GM21529 (cell line): ENCODE results near the gene CNTROB.
A peak's percentile ranks its signal among the peaks of the same experiment; 100 is the strongest.

Source experiments
- ATAC-seq: cut with Tn5 transposase; IDR thresholded peaks from one replicate; pipeline ENCODE4 v1.9.1; 2021; ENCODE audit not compliant: unreplicated experiment

The CNTROB gene

DNA sequence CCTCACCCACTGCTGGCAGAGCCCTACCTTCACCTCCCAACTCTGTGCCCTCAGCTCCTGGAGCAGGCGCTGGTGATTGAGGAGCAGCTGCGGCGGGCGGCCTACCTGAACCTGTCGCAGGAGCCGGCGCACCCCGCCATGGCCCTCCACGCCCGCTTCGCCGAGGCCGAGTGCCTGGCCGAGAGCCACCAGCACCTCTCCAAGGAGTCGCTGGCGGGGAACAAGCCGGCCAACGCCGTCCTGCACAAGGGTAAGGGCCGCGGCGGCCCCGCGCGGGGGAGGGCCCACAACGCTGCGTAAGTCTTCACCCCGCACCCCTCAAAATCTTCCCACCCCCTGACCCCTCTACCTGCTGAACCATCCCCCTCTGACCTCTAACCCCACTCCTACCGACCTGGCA lies 22.9 kb upstream of the CNTROB start:
- no peak for ATAC-seq

- ATAC-seq, result no peak
Measured at GRCh38 chr17:7910281-7910680, 21.7 kb upstream of the CNTROB start.

DNA sequence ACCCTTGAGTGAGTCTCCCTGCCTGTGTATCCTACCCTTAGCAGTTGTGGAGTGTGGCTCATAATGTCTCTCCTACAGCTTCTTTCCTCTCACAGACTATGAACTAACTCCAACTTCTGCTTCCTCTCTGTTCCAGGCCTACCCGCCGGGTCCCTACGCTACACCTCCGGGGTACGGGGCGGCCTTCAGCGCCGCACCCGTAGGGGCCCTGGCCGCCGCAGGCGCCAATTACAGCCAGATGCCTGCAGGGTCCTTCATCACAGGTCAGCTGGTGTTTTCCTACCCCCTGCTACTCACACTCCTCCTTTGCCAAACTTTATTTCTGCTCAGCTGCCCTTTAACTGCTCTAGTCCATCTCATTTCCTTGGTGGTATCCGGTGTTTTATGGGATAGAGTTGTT lies 21.3 kb upstream of the CNTROB start:
- ATAC-seq, result no peak

- no peak for ATAC-seq
Measured at GRCh38 chr17:7911116-7911515, 20.9 kb upstream of the CNTROB start.

DNA sequence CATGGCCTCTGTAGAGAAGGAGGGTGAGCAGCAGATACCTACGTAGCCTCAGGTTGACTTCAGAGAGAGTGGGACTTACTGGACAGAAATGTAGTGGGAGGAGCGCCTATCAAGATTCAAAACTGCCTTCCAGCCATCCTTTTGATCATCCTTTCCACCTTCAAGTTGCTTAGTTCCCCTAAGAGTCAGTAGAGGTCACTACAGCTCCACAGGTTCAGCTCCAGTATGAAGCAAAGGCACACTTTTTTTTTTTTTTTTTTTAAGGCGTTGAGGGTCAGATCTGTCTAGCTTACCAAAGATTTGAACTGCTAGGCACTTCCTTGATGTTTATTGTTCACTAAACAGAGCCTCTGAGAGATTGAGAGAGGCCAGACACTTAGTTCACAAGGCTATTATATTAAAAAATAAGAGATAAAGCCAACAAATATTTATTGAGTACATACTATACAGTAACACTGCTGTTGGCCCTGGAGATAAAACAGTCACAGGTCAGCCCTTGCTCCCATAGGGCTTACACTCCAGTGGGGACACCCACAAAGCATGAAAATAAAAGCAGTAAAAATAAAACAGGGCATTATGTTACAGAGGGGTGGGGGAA lies 19.0 kb upstream of the CNTROB start:
- ATAC-seq, result no peak

- ATAC-seq, result peak; percentile 41
Measured at GRCh38 chr17:7915179-7915610, 16.8 kb upstream of the CNTROB start.

GRCh38 chr17:7915611-7916384 lies 16.2 kb upstream of the CNTROB start, which contains the start of gene RNF227:
TSS of gene RNF227 (minus strand) at chr17:7916289. CDS start at chr17:7916195, 94 bp downstream.
- peak; percentile 68 for ATAC-seq

DNA sequence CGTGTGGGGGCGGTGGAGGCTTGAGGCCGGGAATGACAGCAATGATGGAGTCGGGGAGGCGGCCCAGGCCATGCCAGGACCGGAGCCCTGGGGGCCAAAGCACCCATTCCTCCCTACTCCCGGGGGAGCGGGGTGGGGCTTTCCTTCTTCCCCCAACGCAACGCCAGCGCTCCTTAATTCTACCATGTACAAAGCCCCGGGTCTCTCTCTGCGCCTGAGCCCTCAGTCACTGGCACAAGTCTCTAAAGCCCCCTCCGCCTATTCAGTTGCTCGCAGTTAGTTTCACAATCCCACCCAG lies 15.7 kb upstream of the CNTROB start:
- ATAC-seq, result no peak

DNA sequence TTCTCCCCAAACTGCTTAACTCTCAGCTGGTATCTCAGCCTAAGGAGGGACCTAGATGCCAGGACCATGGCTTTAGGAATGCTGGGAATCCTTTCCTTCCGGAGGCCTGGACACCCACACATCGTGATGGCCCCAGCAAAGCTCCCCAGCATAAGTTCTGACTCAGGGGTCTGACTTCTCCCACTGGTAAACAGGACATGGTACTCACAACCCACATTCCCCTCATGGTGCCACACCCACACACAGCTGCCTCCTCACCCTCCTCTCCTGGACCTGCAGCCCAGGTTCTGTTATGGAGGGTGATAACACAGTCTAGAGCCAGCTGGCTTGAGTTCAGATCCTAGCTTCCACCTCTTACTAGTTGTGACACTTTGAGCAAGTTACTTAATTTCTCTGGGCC lies 15.2 kb upstream of the CNTROB start:
- ATAC-seq, result no peak

- no peak for ATAC-seq
Measured at GRCh38 chr17:7922269-7922844, 9.6 kb upstream of the CNTROB start.

- no peak for ATAC-seq
Measured at GRCh38 chr17:7922845-7923628, 9.0 kb upstream of the CNTROB start.

GRCh38 chr17:7927596-7927995 lies 4.4 kb upstream of the CNTROB start:
- no peak for ATAC-seq

DNA sequence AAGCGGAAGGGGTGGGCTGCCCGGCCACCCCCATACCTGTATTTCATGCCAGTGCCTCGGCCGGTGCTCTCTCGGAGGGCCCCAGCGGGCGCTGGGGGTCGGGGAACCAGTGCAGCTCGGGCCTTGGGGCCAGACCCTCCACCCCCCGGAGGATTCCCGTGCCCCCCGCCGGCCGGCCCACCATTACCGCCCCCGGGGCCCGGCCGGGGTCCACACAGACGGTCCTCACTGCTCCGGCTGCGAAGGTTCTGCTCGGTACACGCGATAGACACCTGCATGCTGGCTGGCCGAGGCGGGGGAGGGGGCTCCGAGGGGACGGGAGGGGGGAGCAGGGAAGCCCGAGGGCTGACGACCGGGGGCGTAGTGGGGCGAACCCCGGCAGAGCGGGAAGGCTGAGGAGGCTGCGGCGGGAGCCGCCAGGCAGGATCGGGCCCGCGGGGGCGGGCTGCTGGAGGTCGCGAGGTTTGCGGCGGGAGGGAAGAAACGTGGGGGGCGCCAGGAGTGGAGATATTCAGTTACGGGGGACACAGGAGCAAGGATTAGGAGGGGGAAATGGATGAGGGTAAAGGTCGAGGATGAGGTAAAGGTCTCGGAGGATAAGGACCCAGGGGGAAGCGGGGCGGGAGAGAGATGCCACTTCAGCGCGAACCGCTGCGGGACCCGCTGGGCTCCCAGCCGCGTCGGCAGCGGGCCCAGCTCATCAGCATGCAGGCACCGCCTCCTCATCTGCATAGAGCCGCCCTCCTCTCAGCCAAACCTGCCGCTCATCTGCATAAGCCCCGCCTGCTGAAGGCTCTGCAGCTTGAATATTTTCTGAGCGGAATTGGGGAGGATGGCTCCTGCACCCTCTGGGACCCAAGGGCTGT lies 2.6 kb upstream of the CNTROB start, which contains the start of gene KCNAB3:
KCNAB3 (minus strand) TSS at position 699 of the 866 bp plus-strand sequence; CDS start at position 278, 421 bp downstream.
- peak; percentile 39 for ATAC-seq

DNA sequence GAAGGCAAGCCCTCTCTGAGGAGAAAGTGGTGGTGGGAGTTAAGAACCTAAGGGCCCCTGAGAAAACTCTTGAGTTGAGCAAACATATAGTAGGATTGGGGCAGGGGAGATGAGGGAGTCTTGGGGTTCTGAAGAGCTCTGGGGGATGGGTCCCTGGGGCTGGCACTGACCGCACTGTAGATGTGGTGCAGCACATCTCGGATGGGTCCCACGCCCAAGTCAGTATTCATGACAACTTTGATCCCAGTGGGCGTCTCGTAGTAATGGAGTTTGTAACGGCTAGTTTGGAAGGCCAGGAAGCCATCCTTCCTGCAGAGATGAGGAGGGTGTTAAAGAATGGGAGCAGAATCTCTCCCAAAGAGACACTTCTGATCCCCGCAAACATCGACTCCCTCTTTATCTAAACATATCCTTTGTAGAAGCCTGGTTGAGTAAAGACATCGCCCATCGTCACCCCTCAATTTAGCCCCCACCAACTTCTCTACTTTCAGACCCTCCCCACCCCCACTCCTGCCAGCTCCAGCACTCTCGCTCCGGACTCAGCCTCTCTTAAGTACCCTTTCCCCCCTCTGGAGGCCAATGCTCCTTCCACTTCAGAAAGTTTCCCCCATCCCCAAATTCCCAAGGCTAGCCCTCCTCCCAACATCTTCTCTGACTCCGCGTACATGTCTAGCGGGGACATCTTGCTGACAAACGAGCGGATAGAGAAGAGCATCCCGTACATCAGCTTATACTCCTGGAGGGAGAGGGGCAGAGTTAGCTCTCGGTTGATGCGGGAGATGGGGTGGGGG lies 970 bp upstream of the CNTROB start:
- no peak for ATAC-seq

GRCh38 chr17:7932483-7932891 lies 481 bp downstream of the CNTROB start:
- no peak for ATAC-seq

DNA sequence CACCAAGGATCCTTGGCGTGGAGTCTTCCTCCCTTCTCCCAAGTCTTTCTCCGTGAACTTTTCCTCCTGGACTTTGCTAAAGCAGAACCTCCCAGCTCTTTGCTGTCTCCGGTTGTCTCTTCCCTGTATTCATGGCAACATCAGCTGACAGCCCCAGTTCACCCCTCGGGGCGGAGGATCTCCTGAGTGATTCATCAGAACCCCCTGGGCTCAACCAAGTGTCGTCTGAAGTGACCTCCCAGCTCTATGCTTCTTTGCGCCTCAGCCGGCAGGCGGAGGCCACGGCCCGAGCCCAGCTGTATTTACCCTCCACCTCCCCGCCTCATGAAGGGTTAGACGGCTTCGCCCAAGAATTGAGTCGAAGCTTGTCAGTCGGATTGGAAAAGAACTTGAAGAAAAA lies 943 bp downstream of the CNTROB start:
- ATAC-seq, result no peak

- no peak for ATAC-seq
Measured at GRCh38 chr17:7935859-7936258, 3.9 kb downstream of the CNTROB start.

GRCh38 chr17:7940034-7940433 lies 8.0 kb downstream of the CNTROB start:
- no peak for ATAC-seq

DNA sequence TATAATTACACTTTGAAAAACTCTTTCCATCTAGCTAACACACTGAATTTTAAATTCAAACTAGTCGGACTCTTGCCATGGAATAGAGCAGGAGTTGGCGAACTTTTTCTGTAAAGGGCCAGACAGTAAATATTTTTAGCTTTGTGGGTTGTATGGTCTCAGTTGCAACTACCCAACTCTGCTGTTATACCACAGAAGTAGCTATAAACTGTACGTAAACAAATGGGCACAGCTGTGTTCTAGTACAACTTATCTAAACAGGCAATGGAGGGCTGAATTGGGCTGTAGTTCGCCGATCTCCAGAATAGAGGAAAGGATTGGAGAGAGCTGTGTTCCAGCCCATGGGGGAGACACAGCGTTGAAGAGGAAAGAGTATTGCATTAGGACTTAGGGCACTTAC lies 8.7 kb downstream of the CNTROB start:
- no peak for ATAC-seq

DNA sequence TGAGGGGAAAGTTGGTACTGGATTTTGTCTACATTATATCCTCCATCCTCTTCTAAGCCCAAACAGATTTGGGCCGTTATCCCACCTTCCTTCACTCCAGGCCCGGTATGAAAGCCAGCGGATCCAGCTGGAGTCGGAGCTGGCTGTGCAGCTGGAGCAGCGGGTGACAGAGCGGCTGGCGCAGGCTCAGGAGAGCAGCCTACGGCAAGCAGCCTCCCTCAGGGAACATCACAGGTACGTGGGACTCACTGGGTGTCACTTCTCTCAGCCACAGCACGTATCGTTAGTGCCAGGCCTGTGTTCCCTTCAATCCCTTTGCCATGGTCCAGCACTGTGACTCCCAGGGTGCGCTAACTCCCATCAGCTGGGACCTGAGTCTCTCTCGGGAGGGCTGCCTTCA lies 11.3 kb downstream of the CNTROB start:
- ATAC-seq, result no peak
